ENCODE measurements around the gene ZNF862. TPM values are rescaled to one million over a fixed set of nuclear protein-coding genes. Genes with fewer than 3 reads are reported as not detected.

ZNF862 gene
- total and polyA plus RNA-seq, 2 of the 13 experiments (the other 11 are each of a cell fraction or from before 2014, with no cell fraction given) = 0.89 to 2.0 TPM

DNA sequence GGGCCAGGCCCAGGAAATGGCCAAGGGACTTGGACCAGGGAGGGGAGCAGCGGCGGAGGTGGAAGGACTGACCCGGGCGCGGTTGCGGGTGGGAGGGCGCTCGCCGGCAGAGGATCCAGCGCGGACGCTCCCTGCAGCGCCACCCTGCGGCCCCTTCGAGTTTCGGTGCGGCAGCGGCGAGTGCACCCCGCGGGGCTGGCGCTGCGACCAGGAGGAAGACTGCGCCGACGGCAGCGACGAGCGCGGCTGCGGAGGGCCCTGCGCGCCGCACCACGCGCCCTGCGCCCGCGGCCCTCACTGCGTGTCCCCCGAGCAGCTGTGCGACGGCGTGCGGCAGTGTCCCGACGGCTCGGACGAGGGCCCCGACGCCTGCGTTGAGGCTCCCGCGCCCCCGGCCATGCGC lies 48.0 kb upstream of the ZNF862 start:
- no peak for ATAC-seq
- no peak overlapping the region for H3K9ac ChIP-seq (ENCODE audit: insufficient read depth, low read depth, low read length)
- no peaks in the 10 kb centered on the region for H4K20me1 ChIP-seq (ENCODE audit: insufficient read depth, low read length)
- no peak overlapping the region for H3K27ac ChIP-seq (ENCODE audit: extremely low read length, insufficient read depth, low read length)
- peaks cover 1 to 6% of the 10 kb centered on the region in 2 experiments; a peak in 1 of 5 replicates for H3K27me3 ChIP-seq (ENCODE audit: control insufficient read depth in 1 of 2, insufficient read depth in 2 of 2, low read length in 2 of 2)
- H3K9me3 ChIP-seq (ENCODE audit: low read length) = no peaks in the 10 kb centered on the region
- ChIA-PET CTCF (ENCODE audit: low intra/inter-chr PET ratio, low total read pairs) (no interaction called here), POLR2A (no interaction called here)
- H3K4me2 ChIP-seq (ENCODE audit: low read depth, low read length) = no peak overlapping the region
- H3K79me2 ChIP-seq (ENCODE audit: insufficient read depth, low read length) = no peaks in the 10 kb centered on the region
- in situ Hi-C loops (cut with HindIII; ENCODE audit: extremely low pct_ligation_motif_present, low pct_unique_long_range_greater_than_20kb) = no loop called here
- intact Hi-C loops (cut with micrococcal nuclease; ENCODE audit: unreplicated experiment) = no loop called here
- BruUV-seq (replicated peaks) = no TSS peak
- DNase-seq (ENCODE audit: low spot score) = no peak
- WGBS (ENCODE audit: low lambda C conversion rate) = 96% methylated on average over 55 of the region's 56 CpGs
- FAIRE-seq = no peak
- H3K4me1 ChIP-seq (ENCODE audit: insufficient read depth, low read length) = peaks cover 17% of the 10 kb centered on the region
- no peaks in the 10 kb centered on the region for H3K36me3 ChIP-seq (replicated peaks in 1 of 2; ENCODE audit: control insufficient read depth in 1 of 2, insufficient read depth in 2 of 2, low read length in 2 of 2)
- H2AFZ ChIP-seq (ENCODE audit: low read length) = no peak overlapping the region
- no peak overlapping the region for H3K4me3 ChIP-seq (replicated peaks in 1 of 3; ENCODE audit: insufficient read depth in 1 of 3, low read depth in 2 of 3, low read length in 3 of 3)
- no peak for TF ChIP-seq ETV6 (CRISPR knock-in tag; conservative IDR thresholded peaks at IDR 0.05)
- no peak for TF ChIP-seq RXRA (CRISPR knock-in tag; IDR thresholded peaks at IDR 0.05)
- TF ChIP-seq, protein P1, sequence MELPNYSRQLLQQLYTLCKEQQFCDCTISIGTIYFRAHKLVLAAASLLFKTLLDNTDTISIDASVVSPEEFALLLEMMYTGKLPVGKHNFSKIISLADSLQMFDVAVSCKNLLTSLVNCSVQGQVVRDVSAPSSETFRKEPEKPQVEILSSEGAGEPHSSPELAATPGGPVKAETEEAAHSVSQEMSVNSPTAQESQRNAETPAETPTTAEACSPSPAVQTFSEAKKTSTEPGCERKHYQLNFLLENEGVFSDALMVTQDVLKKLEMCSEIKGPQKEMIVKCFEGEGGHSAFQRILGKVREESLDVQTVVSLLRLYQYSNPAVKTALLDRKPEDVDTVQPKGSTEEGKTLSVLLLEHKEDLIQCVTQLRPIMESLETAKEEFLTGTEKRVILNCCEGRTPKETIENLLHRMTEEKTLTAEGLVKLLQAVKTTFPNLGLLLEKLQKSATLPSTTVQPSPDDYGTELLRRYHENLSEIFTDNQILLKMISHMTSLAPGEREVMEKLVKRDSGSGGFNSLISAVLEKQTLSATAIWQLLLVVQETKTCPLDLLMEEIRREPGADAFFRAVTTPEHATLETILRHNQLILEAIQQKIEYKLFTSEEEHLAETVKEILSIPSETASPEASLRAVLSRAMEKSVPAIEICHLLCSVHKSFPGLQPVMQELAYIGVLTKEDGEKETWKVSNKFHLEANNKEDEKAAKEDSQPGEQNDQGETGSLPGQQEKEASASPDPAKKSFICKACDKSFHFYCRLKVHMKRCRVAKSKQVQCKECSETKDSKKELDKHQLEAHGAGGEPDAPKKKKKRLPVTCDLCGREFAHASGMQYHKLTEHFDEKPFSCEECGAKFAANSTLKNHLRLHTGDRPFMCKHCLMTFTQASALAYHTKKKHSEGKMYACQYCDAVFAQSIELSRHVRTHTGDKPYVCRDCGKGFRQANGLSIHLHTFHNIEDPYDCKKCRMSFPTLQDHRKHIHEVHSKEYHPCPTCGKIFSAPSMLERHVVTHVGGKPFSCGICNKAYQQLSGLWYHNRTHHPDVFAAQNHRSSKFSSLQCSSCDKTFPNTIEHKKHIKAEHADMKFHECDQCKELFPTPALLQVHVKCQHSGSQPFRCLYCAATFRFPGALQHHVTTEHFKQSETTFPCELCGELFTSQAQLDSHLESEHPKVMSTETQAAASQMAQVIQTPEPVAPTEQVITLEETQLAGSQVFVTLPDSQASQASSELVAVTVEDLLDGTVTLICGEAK (IDR thresholded peaks at IDR 0.05) = no peak
- TF ChIP-seq, protein P1 (CRISPR knock-in tag; IDR thresholded peaks at IDR 0.05) = no peak
- TF ChIP-seq ZNF3 (CRISPR knock-in tag; IDR thresholded peaks at IDR 0.05) = no peak
- no peak for TF ChIP-seq RAD21 (CRISPR knock-in tag; IDR thresholded peaks at IDR 0.05)
